Natural killer cell (primary cell): ENCODE data around the gene PAPSS2. TPM values are rescaled to one million over a fixed set of nuclear protein-coding genes. Genes with fewer than 3 reads are reported as not detected.

Source experiments
- ATAC-seq, 3 donors: fragments of 150-1000 bp in 2 of 3; fragments of 200-7000 bp in 1 of 3; cut with Tn5 transposase; 1 replicate in 1 of 3; 2 replicates in 2 of 3; pipeline ENCODE4 v1.10.0; 2021; ENCODE audit warnings: mild to moderate bottlenecking in 2 of 3, moderate library complexity in 2 of 3
- DNase-seq, 2 donors: peaks; one replicate each; pipeline versions ENCODE4 v3.0.0 to v3.0.0-alpha.2; 2013 to 2021; ENCODE audit warnings: mixed read lengths in 1 of 2
- H3K27ac ChIP-seq: one replicate; pipeline ENCODE4 v1.5.1; 2013; ENCODE audit warnings: mild to moderate bottlenecking, low read length
- H3K27me3 ChIP-seq: one replicate; pipeline ENCODE4 v1.6.1; 2013; ENCODE audit warnings: low read length; ENCODE audit not compliant: control insufficient read depth, insufficient read depth
- H3K36me3 ChIP-seq: one replicate; pipeline ENCODE4 v1.6.1; 2013; ENCODE audit warnings: low read length; ENCODE audit not compliant: control insufficient read depth, insufficient read depth
- H3K4me1 ChIP-seq: one replicate; pipeline ENCODE4 v1.6.1; 2013; ENCODE audit warnings: low read length; ENCODE audit not compliant: control insufficient read depth, insufficient read depth
- H3K4me3 ChIP-seq: one replicate; pipeline ENCODE4 v1.5.1; 2013; ENCODE audit warnings: low read length
- H3K9me3 ChIP-seq: one replicate; pipeline ENCODE4 v1.6.1; 2013; ENCODE audit warnings: low read length; ENCODE audit not compliant: control insufficient read depth, insufficient read depth
- H3K27ac Mint-ChIP-seq, 2 donors: one replicate each; pipeline ENCODE4 v1.8.0; 2022; ENCODE audit warnings: mild to moderate bottlenecking in 2 of 2, mixed read lengths in 2 of 2, moderate library complexity in 1 of 2
- H3K27me3 Mint-ChIP-seq, 2 donors: one replicate each; pipeline ENCODE4 v1.8.0; 2022; ENCODE audit warnings: low read depth in 2 of 2, mixed read lengths in 2 of 2
- H3K36me3 Mint-ChIP-seq: one replicate; pipeline ENCODE4 v1.8.0; 2022; ENCODE audit warnings: mixed read lengths
- H3K4me1 Mint-ChIP-seq, 2 donors: one replicate each; pipeline ENCODE4 v1.8.0; 2022; ENCODE audit warnings: mixed read lengths in 2 of 2
- H3K4me3 Mint-ChIP-seq: one replicate; pipeline ENCODE4 v1.8.0; 2022; ENCODE audit warnings: mild to moderate bottlenecking, moderate library complexity, mixed read lengths
- H3K9me3 Mint-ChIP-seq, 2 donors: one replicate each; pipeline ENCODE4 v1.8.0; 2022; ENCODE audit warnings: mixed read lengths in 2 of 2
- WGBS: methylation state at CpG from one replicate; pipeline ENCODE4 v1.1.7; 2013; ENCODE audit warnings: missing lambda C conversion rate; ENCODE audit not compliant: insufficient coverage; 5-methylcytosine and 5-hydroxymethylcytosine counted together
- intact Hi-C: fragments of 100-400 bp; cut with micrococcal nuclease; formaldehyde crosslinking; loops from one replicate; pipeline ENCODE4 v1.14.2; 2022
- total RNA-seq, 4 donors: library from RNA; stranded (reverse); fragments of 120-200 nt in 1 of 4; gene quantifications; one replicate each; pipeline versions ENCODE4 v1.2.3 to v1.2.4, GENCODE V29; 2013 to 2022
- TF ChIP-seq, protein P1 (sequence below): fragments of 200-600 bp; IDR thresholded peaks from one replicate; pipeline ENCODE4 v1.8.0; 2022; ENCODE audit warnings: antibody characterized with exemption

Gene PAPSS2
- total RNA-seq, 3 donors from 2014 or later (not counting 1 experiment from before 2014, with no cell fraction given): 0.13 to 1.1 TPM; not detected in 1

DNA sequence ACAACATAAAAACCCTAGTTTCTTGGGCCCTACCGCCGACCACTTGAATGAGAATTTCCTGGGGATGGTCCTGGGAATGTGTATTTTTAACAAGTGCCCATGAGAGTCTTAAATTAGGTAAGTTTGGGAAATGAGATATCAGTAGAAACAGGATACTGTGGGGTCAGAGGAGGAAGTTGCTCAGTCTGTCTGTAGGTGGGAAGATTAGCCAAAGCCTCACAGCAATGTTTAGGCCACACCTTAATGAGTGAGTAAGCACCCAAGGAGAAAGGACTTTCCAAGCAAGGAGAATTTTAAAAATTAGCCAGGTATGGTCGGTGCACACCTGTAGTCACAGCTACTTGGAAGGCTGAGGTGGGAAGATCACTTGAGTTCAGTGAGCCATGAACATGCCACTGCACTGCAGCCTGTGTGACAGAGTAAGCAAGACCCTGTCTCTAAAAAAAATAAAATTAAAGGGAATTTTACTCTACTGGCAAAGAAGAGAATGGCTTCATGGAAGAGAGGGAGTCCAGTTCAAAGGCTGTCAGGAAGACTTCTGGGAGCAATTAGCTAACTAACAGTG lies 31.9 kb downstream of the PAPSS2 start:
- no peak overlapping the region for H3K4me3 Mint-ChIP-seq
- H3K27ac Mint-ChIP-seq: no peak overlapping the region
- Histone ChIP-seq H3K9me3 (no peaks in the 10 kb centered on the region), H3K4me3 (no peak overlapping the region), H3K4me1 (no peaks in the 10 kb centered on the region), H3K27me3 (no peaks in the 10 kb centered on the region), H3K27ac (no peak overlapping the region), H3K36me3 (no peaks in the 10 kb centered on the region)
- intact Hi-C loops: no loop called here
- 31% methylated on average over 3 of the region's 3 CpGs for WGBS
- H3K4me1 Mint-ChIP-seq: no peaks in the 10 kb centered on the region
- ATAC-seq (peak in 1 of 3 donors; percentile 50), DNase-seq (no peak)
- TF ChIP-seq, protein P1, sequence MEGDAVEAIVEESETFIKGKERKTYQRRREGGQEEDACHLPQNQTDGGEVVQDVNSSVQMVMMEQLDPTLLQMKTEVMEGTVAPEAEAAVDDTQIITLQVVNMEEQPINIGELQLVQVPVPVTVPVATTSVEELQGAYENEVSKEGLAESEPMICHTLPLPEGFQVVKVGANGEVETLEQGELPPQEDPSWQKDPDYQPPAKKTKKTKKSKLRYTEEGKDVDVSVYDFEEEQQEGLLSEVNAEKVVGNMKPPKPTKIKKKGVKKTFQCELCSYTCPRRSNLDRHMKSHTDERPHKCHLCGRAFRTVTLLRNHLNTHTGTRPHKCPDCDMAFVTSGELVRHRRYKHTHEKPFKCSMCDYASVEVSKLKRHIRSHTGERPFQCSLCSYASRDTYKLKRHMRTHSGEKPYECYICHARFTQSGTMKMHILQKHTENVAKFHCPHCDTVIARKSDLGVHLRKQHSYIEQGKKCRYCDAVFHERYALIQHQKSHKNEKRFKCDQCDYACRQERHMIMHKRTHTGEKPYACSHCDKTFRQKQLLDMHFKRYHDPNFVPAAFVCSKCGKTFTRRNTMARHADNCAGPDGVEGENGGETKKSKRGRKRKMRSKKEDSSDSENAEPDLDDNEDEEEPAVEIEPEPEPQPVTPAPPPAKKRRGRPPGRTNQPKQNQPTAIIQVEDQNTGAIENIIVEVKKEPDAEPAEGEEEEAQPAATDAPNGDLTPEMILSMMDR: no peak
- H3K9me3 Mint-ChIP-seq: no peaks in the 10 kb centered on the region
- H3K36me3 Mint-ChIP-seq: no peaks in the 10 kb centered on the region
- H3K27me3 Mint-ChIP-seq: peaks cover 0 to 2% of the 10 kb centered on the region in 2 donors

DNA sequence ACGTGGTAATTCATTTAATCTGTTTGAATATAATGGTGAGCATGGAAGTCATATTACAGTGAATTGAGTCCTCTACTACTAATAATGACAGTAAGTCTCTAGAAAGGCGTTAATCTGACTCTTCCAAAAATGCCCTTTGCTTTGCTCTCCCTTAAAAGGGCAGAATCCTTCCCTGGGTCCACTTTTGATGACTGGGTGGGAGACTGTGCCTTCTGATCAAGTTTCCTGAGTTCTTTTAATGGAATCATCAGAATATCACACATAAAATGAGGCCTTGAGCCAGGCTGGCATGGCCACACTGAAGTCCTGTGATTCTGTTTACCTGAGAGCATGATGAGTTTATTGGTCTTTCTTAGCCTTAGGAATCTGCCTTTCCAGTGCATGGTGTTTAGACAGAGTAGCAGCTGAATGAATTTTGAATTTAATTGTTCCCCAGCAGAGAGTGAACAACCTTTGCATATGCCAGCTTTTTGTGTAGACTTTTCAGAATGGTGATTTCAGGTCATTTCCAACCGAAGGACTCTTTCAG lies 33.3 kb downstream of the PAPSS2 start:
- Mint-ChIP-seq H3K27me3 (peaks cover 0 to 7% of the 10 kb centered on the region in 2 donors), H3K4me3 (no peak overlapping the region), H3K9me3 (no peaks in the 10 kb centered on the region), H3K4me1 (no peaks in the 10 kb centered on the region), H3K36me3 (no peaks in the 10 kb centered on the region), H3K27ac (no peak overlapping the region)
- H3K9me3 ChIP-seq: no peaks in the 10 kb centered on the region
- H3K36me3 ChIP-seq: no peaks in the 10 kb centered on the region
- TF ChIP-seq, protein P1: no peak
- ATAC-seq (no peak), DNase-seq (no peak)
- H3K27me3 ChIP-seq: no peaks in the 10 kb centered on the region
- no CpG with 5 or more reads among the region's 3 CpGs for WGBS
- no peak overlapping the region for H3K4me3 ChIP-seq
- H3K27ac ChIP-seq: no peak overlapping the region
- H3K4me1 ChIP-seq: no peaks in the 10 kb centered on the region
- intact Hi-C loops: no loop called here

DNA sequence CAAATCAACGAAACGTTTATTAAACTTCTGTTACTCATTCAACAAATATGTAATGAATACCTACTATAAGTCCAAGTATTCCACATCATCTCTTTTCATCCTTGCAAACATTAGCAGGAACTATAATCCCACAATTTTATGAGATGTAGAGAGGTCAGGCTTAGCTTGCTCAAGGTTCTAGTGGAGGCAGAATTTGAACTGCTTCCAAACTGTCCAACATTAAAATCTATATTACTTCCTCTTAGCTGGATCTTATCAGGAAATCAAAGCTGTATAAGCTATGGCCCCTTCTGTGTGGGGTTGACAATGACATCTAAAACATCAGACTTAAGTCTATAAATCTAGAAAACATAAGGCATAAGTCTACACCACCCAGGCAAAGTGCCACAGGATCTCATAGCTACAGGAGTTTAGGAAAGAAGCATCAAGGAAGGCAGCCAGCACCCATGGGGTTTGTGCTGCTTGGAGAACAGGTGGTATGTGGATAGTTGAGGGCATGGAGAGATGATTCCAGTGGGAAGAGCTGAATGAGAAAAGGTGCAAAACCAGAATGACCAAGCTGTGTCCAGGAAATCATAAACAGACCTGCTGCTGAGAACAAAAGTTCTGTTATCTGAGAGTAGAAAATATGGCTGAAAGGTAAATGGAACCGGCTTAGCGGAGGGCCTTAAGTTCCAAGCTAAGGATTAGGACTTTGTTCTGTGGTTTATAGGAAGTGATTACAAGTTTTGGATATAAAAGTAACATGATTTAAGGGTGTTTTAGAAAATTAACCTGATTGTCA lies 34.5 kb downstream of the PAPSS2 start:
- TF ChIP-seq, protein P1: no peak
- no peaks in the 10 kb centered on the region for H3K4me1 Mint-ChIP-seq

More for the DNA sequence above, 34.5 kb downstream of the PAPSS2 start:
- 99% methylated on average over 2 of the region's 4 CpGs for WGBS
- Mint-ChIP-seq H3K27ac (no peak overlapping the region), H3K4me3 (no peak overlapping the region), H3K27me3 (peaks cover 0 to 15% of the 10 kb centered on the region in 2 donors), H3K36me3 (no peaks in the 10 kb centered on the region), H3K9me3 (no peaks in the 10 kb centered on the region)
- no peak overlapping the region for H3K27ac ChIP-seq
- no peaks in the 10 kb centered on the region for H3K4me1 ChIP-seq
- no peaks in the 10 kb centered on the region for H3K27me3 ChIP-seq
- H3K36me3 ChIP-seq: no peaks in the 10 kb centered on the region
- ATAC-seq (no peak), DNase-seq (no peak)
- H3K4me3 ChIP-seq: no peak overlapping the region
- intact Hi-C loops: no loop called here
- no peaks in the 10 kb centered on the region for H3K9me3 ChIP-seq
